GM19328 (cell line): ENCODE data around the gene UBAP1.
A peak's percentile ranks its signal among the peaks of the same experiment; 100 is the strongest.
"Not testable (repeated sequence)": the region's sequence is repeated elsewhere in the genome, so short reads cannot be mapped to it uniquely, and the experiment has no call there.

Experiments used
- ATAC-seq: cut with Tn5 transposase; IDR thresholded peaks from one replicate; pipeline ENCODE4 v1.9.1; 2021; ENCODE audit warnings: mild to moderate bottlenecking, moderate library complexity; ENCODE audit not compliant: unreplicated experiment

Gene UBAP1

GRCh38 chr9:34178436-34179212, at the start of gene UBAP1:
TSS of gene UBAP1 (plus strand) at chr9:34179043. CDS start at chr9:34220915, 41,872 bp downstream.
- peak; percentile 99 for ATAC-seq

GRCh38 chr9:34131571-34131970, 47.3 kb upstream of the UBAP1 start:
- no peak for ATAC-seq

- no peak for ATAC-seq
Observed at GRCh38 chr9:34133436-34133949, 45.4 kb upstream of the UBAP1 start.

- no peak for ATAC-seq
Observed at GRCh38 chr9:34134521-34134920, 44.3 kb upstream of the UBAP1 start.

DNA sequence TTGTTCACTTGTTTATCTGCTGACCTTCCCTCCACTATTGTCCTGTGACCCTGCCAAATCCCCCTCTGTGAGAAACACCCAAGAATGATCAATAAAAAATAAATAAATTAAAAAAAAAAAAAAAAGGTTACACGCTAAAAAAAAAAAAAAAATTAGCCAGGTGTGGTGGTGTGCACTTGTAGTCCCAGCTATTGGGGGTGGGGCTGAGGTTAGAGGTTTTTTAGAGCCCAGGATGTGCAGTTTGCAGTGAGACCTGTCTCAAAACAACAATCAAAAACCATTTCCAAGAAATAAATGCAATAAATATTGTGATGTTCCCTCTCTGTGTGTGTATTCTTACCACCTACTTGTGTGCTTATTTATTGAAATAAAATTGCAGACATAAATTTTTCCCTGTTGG, 40.2 kb upstream of the UBAP1 start:
- not testable (repeated sequence) for ATAC-seq

DNA sequence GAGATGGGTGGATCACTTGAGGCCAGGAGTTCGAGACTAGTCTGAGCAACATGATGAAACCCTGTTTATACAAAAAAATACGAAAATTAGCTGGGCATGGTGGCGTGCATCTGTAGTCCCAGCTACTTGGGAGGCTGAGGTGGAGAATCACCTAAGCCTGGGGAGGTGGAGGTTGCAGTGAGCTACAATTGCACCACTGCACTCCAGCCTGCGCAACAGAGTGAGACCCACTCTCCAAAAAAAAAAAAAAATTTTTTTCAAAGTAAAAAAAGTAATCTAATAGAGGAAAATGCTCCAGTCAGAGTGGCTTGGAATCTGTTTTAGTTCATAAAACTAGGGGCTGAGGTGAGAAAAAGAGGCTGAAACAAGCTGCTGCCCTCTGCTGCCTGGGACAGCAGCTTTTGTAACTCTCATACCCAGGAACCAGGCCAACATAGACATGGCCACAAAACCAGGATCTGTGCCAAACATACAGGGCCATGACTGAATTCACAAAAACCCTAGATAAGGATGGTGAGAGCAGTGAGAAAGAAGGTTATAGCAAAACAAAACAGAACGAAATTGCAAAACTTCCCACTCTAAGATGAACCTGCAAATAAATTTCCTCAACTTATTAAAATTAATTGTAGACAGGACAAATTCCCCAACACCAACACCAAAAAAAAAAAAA, 39.2 kb upstream of the UBAP1 start:
- ATAC-seq, result no peak

DNA sequence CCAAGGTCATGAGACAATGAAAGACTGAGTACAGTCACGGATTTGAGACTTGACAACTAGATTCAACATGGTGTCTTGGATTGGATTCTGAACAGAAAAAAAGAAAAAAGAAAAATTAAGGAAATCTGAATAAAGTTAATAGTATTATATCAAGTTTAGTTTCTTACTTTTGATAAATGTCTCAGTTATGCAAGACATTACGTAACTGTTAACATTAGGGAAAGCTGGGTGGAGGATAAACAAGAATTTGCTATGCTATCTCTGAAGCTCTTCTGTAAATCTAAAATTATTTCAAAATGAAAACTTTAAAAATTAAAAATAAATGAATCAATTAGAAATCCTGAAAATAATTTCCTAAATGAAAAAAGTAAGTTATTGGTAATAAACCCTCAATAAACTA, 38.0 kb upstream of the UBAP1 start:
- ATAC-seq, result no peak

- ATAC-seq, result no peak
Observed at GRCh38 chr9:34143116-34143515, 35.7 kb upstream of the UBAP1 start.

- ATAC-seq, result no peak
Observed at GRCh38 chr9:34145165-34145564, 33.7 kb upstream of the UBAP1 start.

DNA sequence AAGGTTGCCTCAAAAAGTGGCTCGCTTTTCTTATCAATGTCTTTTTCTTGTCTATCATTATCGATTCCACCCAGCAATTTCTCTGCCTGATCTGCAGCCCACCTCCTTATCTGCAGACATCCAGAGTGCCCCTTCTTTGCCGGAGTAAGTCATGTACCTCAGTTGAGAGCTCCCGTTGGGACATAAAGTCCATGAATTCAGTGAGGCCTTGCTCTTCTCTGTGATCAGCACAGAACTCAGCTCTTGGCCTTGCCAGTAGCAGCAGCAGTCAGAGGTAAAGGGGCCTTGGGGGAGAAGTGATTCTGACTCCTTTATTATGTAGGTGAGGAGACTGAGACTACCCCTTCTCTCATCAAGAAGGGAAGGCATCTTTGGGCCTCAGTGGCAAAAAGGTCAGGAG, 27.4 kb upstream of the UBAP1 start:
- ATAC-seq, result no peak

- ATAC-seq, result no peak
Observed at GRCh38 chr9:34154057-34154456, 24.8 kb upstream of the UBAP1 start.

GRCh38 chr9:34157318-34157717, 21.5 kb upstream of the UBAP1 start:
- ATAC-seq, result no peak

GRCh38 chr9:34157898-34158297, 20.9 kb upstream of the UBAP1 start:
- ATAC-seq, result no peak

GRCh38 chr9:34158362-34158869, 20.4 kb upstream of the UBAP1 start:
- ATAC-seq, result no peak

DNA sequence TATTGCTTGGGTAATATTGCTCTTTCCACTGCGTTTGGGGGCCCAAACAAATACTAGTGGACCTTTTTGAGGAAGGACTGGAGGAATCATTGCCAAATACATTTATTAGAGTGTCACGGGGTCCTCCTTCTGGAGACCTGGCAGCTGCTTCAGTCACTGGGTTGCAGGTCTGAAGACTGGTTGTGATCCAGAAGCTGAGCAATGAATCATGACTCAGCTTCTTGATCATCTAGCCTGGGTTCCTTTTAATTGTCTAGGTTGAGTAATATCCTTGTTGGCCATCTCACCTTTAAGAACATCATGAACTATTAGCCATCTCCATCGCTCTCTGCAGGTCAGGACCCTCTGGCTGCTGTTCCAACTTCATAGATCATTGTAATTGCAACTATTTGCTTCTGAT, 15.4 kb upstream of the UBAP1 start:
- no peak for ATAC-seq

- ATAC-seq, result no peak
Observed at GRCh38 chr9:34169125-34169524, 9.7 kb upstream of the UBAP1 start.

DNA sequence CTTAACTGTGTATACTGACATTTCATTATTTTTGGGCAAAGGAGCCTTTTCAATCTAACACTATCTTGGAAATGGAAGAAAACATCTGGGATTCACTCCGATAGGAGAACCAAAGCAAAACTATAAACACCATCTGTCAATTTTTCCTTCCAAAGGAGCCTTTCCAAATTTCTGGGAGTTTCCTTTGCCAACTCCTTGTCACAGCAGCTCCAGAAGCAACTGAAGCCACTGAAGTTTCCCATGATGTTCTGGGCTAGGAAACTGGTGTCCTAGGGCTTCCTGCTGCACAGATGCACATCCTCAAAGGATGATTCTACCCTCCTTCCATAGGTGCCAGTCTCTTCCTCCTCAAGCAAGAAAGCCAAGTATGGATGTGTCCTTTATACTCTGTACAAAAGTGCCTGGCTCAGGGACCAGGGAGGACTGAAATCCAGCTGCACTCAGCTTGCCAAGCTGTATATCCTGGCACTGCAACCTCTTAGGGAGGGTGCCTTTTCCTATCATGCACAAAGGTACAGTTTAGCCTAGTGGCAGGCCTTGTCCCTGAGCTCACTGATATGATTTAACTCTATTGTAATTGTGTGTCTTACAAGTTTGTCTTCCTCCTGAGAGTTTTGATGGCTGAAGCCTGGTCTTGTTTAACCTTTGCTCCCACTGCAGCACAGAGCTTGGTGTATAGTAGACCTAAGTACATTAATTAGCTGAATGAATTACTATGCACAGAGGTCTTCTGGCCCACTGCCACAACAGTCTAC, 8.4 kb upstream of the UBAP1 start:
- ATAC-seq, result no peak

GRCh38 chr9:34171753-34172535, 6.9 kb upstream of the UBAP1 start:
- ATAC-seq, result no peak

DNA sequence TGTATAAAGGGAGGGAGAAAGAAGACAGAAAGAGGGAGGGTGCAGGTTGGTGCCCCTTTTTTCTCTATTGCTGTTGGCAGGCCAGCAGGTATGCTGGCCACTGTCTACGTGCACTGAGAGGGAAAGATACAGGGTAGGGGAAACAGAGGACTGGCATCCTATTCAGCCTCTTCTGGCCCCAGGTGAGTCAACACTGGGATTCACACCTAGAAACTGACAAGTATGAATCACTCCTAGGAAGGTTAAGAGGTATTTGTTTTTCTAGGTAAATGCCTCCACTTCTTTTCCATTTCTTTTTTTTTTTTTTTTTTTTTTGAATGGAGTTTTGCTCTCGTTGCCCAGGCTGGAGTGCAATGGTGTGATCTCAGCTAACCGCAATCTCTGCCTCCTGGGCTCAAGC, 2.8 kb upstream of the UBAP1 start:
- no peak for ATAC-seq

DNA sequence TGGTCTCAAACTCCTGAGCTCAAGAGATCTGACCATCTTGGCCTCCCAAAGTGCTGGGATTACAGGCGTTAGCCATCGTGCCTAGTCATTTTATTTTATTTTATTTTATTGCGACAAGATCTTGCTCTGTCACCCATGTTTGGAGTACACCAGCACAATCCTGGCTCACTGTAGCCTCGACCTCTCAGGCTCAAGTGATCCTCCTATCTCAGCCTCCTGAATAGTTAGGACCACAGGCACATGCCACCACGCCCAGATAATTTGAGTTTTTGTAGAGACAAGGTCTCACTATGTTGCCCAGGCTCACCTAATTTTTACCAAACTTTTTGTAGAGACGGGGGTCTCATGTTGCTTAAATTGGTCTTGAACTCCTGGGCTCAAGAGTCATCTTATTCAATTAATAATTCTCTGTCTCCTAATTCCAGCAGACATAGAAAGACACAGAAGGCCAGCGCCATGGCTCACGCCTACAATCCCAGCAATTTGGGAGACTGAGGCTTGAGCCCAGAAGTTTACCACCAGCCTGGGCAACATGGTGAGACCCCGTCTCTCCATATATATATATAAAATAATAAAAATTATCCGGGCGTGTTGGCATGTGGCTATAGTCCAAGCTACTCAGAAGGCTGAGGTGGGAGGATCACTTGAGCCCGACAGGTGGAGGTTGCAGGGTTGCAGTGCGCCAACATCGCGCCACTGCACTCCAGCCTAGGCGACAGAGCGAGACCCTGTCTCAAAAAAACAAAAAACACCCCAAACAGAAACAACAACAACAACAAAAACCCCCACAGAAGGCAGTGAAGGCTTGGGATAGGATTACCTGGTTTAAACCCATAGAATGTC, 1.0 kb upstream of the UBAP1 start:
- no peak for ATAC-seq
